GM13976 (cell line): ENCODE measurements around the gene HES4.

ENCODE experiments used
- DNase-seq: peaks from one replicate; pipeline ENCODE4 v3.0.0; 2012; ENCODE audit warnings: low spot score
- CTCF ChIP-seq: IDR thresholded peaks from 2 replicates; pipeline ENCODE4 v1.5.1; 2012; ENCODE audit warnings: borderline replicate concordance, mild to moderate bottlenecking; ENCODE audit not compliant: insufficient read depth; ENCODE audit errors: extremely low read depth, missing control alignments, control extremely low read depth
- in situ Hi-C: fragments of 300-500 bp; cut with MboI; formaldehyde crosslinking; loops from one replicate; pipeline ENCODE4 v1.12.0; 2022; ENCODE audit warnings: low sequenced_read_pairs, mixed read lengths, inconsistent platforms; ENCODE audit not compliant: unreplicated experiment

The HES4 gene

GRCh38 chr1:952201-952600 lies 47.7 kb downstream of the HES4 start:
- in situ Hi-C loops, result no loop called here
- DNase-seq, result no peak
- TF ChIP-seq CTCF, result no peak

GRCh38 chr1:951364-951763 lies 48.5 kb downstream of the HES4 start:
- in situ Hi-C loops, result no loop called here
- DNase-seq, result no peak
- TF ChIP-seq CTCF, result no peak

- no peak for TF ChIP-seq CTCF
- no peak for DNase-seq
- in situ Hi-C loops, result no loop called here
These were observed 49.0 kb downstream of the HES4 start for GRCh38 chr1:950881-951280.

GRCh38 chr1:950268-950667 lies 49.6 kb downstream of the HES4 start:
- no peak for TF ChIP-seq CTCF
- no peak for DNase-seq
- in situ Hi-C loops, result no loop called here
